CD4-positive, alpha-beta memory T cell (primary cell): Measurements from ENCODE around the gene HDHD3. TPM values are rescaled to one million over a fixed set of nuclear protein-coding genes. Genes with fewer than 3 reads are reported as not detected.
"Not testable (repeated sequence)": the region's sequence is repeated elsewhere in the genome, so short reads cannot be mapped to it uniquely, and the experiment has no call there.

Experiments used
- CTCF ChIA-PET: fragments of 350-600 bp; sonication (Branson Sonifier 250); formaldehyde crosslinking; loops from one replicate; lab custom pipeline; 2021; ENCODE audit warnings: inconsistent platforms; ENCODE audit not compliant: partially characterized antibody; lab: Charles Lee
- POLR2A ChIA-PET: fragments of 350-600 bp; sonication (Branson Sonifier 250); formaldehyde crosslinking; loops from one replicate; lab custom pipeline; 2021; ENCODE audit not compliant: partially characterized antibody; lab: Charles Lee
- DNase-seq, 5 donors: peaks; one replicate each; pipeline versions ENCODE4 v3.0.0 to v3.0.0-alpha.2; 2020 to 2022; ENCODE audit warnings: mixed read lengths in 1 of 5
- H3K27ac ChIP-seq: one replicate; pipeline ENCODE4 v1.7.0; 2013; ENCODE audit warnings: low read depth, low read length
- H3K27me3 ChIP-seq: 2 replicates; pipeline ENCODE4 v1.7.0; 2013; ENCODE audit warnings: mild to moderate bottlenecking, low read length, moderate library complexity; ENCODE audit not compliant: insufficient read depth
- H3K36me3 ChIP-seq: 2 replicates; pipeline ENCODE4 v1.7.0; 2013; ENCODE audit warnings: mild to moderate bottlenecking, low read length, moderate library complexity; ENCODE audit not compliant: insufficient read depth
- H3K4me1 ChIP-seq: 2 replicates; pipeline ENCODE4 v1.7.0; 2013; ENCODE audit warnings: mild to moderate bottlenecking, low read length, moderate library complexity; ENCODE audit not compliant: insufficient read depth
- H3K4me3 ChIP-seq, 2 donors: one replicate each; pipeline ENCODE4 v1.7.0; 2013; ENCODE audit warnings: low read length in 2 of 2, mild to moderate bottlenecking in 1 of 2
- H3K9me3 ChIP-seq, 2 donors: one replicate each; pipeline ENCODE4 v1.7.0; 2013; ENCODE audit warnings: low read length in 2 of 2, control low read depth in 1 of 2; ENCODE audit not compliant: control insufficient read depth in 1 of 2
- H3K27ac Mint-ChIP-seq, 7 donors: one replicate each; pipeline ENCODE4 v1.8.0; 2020 to 2021; ENCODE audit warnings: mixed read lengths in 7 of 7, mild to moderate bottlenecking in 6 of 7, inconsistent platforms in 3 of 7, moderate library complexity in 3 of 7
- H3K27me3 Mint-ChIP-seq, 2 donors: one replicate each; pipeline ENCODE4 v1.8.0; 2020 to 2021; ENCODE audit warnings: mixed read lengths in 2 of 2
- H3K36me3 Mint-ChIP-seq, 2 donors: one replicate each; pipeline ENCODE4 v1.8.0; 2020 to 2021; ENCODE audit warnings: mixed read lengths in 2 of 2, inconsistent platforms in 1 of 2, mild to moderate bottlenecking in 1 of 2
- H3K4me1 Mint-ChIP-seq, 4 donors: one replicate each; pipeline ENCODE4 v1.8.0; 2020 to 2021; ENCODE audit warnings: mixed read lengths in 4 of 4, mild to moderate bottlenecking in 1 of 4
- H3K4me3 Mint-ChIP-seq, 8 donors: one replicate each; pipeline ENCODE4 v1.8.0; 2020 to 2021; ENCODE audit warnings: mixed read lengths in 8 of 8, mild to moderate bottlenecking in 7 of 8, moderate library complexity in 6 of 8, inconsistent platforms in 3 of 8
- H3K9me3 Mint-ChIP-seq, 8 donors: one replicate each; pipeline ENCODE4 v1.8.0; 2020 to 2021; ENCODE audit warnings: mixed read lengths in 8 of 8, mild to moderate bottlenecking in 5 of 8, inconsistent platforms in 3 of 8, moderate library complexity in 1 of 8
- intact Hi-C: fragments of 100-400 bp; cut with micrococcal nuclease; formaldehyde crosslinking; loops from one replicate; pipeline ENCODE4 v1.15.1; 2023
- polyA plus RNA-seq, 2 donors: library from polyadenylated mRNA; unstranded; fragments of 300-500 nt; fragmentation: Illumina TruSeq; gene quantifications; one replicate each; pipeline ENCODE4 v1.2.3, GENCODE V29; 2021
- total RNA-seq, 2 experiments: library from RNA; stranded (reverse); gene quantifications; one replicate each; pipeline ENCODE4 v1.2.3, GENCODE V29; 2021

Gene HDHD3
- total and polyA plus RNA-seq, 4 experiments from 2014 or later = 29.9 to 52.3 (median 36.8) TPM

DNA sequence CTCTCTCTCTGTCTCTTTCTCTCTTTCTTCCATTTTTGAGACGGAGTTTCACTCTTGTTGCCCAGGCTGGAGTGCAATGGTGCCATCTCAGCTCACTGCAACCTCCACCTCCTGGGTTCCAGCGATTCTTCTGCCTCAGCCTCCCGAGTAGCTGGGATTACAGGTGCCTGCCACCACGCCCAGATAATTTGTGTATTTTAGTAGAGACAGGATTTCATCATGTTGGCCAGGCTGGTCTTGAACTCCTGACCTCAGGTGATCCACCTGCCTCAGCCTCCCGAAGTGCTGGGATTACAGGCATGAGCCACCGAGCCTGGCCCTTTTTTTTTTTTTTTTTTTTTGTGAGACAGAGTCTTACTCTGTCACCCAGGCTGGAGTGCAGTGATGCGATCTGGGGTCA lies 4.7 kb upstream of the HDHD3 start:
- H3K9me3 ChIP-seq, H3K27me3 ChIP-seq, H3K36me3 ChIP-seq, H3K36me3 Mint-ChIP-seq, intact Hi-C loops, H3K27ac ChIP-seq, H3K4me1 ChIP-seq, H3K9me3 Mint-ChIP-seq, H3K27me3 Mint-ChIP-seq, H3K4me3 ChIP-seq, DNase-seq, CTCF ChIA-PET, H3K4me3 Mint-ChIP-seq, POLR2A ChIA-PET: not testable (repeated sequence)
- peak overlapping the region in 2 of 7 donors; percentile 47 to 66 for H3K27ac Mint-ChIP-seq
- peaks cover 4 to 11% (median 5%) of the 10 kb centered on the region in 4 donors for H3K4me1 Mint-ChIP-seq

DNA sequence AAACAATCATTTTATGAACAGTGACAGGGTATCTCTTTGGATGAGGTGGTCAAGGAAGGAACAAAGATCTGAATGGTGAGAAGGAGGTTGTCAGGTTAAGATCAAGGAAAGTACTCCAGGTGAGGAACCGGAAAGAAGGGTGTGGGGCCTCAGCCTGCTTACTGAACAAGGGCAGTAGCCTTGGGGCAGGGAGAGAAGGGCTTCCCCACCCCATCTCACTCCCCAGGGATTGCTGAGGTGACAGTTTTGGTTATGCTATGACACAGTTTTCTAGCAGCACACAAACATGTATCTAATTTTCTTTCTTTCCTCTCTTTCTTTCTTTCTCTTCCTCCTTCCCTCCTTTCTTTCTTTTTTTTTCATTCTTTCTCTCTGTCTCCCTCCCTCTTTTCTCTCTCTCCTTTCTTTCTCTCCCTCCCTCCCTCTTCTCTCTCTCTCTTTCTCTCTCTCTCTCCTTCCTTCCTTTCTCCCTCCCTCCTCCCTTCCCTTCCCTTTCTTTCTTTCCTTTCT lies 4.1 kb upstream of the HDHD3 start:
- Histone ChIP-seq H3K27me3 (no peaks in the 10 kb centered on the region), H3K27ac (no peak overlapping the region), H3K4me3 (no peak overlapping the region), H3K4me1 (peaks cover 4% of the 10 kb centered on the region), H3K9me3 (no peaks in the 10 kb centered on the region), H3K36me3 (no peaks in the 10 kb centered on the region)
- peak overlapping the region in 5 of 7 donors; percentile 9 to 63 (median 53) for H3K27ac Mint-ChIP-seq
- CTCF ChIA-PET = no interaction called here
- no peaks in the 10 kb centered on the region for H3K27me3 Mint-ChIP-seq
- no peaks in the 10 kb centered on the region for H3K9me3 Mint-ChIP-seq
- H3K36me3 Mint-ChIP-seq = no peaks in the 10 kb centered on the region
- no peak overlapping the region for H3K4me3 Mint-ChIP-seq
- peaks cover 4 to 11% (median 7%) of the 10 kb centered on the region in 4 donors for H3K4me1 Mint-ChIP-seq
- POLR2A ChIA-PET = no interaction called here
- intact Hi-C loops = no loop called here
- DNase-seq = no peak

DNA sequence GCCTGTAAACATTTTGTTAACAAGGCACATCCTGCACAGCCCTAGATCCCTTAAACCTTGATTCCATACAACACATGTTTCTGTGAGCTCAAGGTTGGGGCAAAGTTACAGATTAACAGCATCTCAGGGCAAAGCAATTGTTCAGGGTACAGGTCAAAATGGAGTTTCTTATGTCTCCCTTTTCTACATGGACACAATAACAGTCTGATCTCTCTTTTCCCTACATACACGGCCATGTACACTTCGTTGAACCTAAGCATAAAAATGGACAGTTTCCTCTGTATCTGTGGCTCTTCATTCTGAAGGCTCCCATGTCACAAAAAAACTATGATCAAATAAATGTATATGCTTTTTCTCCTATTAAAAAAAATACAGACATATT lies 3.0 kb upstream of the HDHD3 start:
- DNase-seq, H3K9me3 ChIP-seq, H3K4me3 ChIP-seq, POLR2A ChIA-PET, CTCF ChIA-PET, H3K27ac ChIP-seq, H3K27me3 ChIP-seq, H3K36me3 ChIP-seq, H3K36me3 Mint-ChIP-seq, H3K27me3 Mint-ChIP-seq, H3K9me3 Mint-ChIP-seq: not testable (repeated sequence)
- H3K4me1 ChIP-seq = peaks cover 13% of the 10 kb centered on the region
- peak overlapping the region in 1 of 8 donors; percentile 40 for H3K4me3 Mint-ChIP-seq
- H3K27ac Mint-ChIP-seq = peak overlapping the region in 1 of 7 donors; percentile 32
- intact Hi-C loops = loop anchor here (10.0 kb wide), 1 partner anchor 155 kb away; the partner anchor contains the start of genes FKBP15 and SLC31A1
- H3K4me1 Mint-ChIP-seq = peaks cover 11 to 22% (median 16%) of the 10 kb centered on the region in 4 donors

DNA sequence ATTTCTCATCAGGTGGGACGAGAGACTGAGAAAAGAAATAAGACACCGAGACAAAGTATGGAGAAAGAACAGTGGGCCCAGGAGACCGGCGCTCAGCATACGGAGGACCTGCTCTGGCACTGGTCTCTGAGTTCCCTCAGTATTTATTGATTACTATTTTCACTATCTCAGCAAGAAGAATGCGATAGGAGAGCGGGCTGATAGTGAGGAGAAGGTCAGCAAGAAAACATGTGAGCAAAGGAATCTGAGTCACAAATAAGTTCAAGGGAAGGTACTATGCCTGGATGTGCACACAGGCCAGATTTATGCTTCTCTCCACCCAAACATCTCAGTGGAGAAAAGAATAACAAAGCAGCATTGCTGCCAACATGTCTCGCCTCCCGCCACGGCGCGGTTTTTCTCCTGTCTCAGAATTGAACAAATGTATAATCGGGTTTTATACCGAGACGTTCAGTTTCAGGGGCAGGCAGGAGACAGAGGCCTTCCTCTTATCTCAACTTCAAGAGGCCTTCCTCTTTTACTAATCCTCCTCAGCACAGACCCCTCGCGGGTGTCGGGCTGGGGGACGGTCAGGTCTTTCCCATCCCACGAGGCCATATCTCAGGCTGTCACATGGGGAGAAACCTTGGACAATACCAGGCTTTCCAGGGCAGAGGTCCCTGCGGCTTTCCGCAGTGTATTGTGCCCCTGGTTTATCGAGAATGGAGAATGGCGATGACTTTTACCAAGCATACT lies 2.5 kb upstream of the HDHD3 start:
- H3K4me3 ChIP-seq, H3K9me3 Mint-ChIP-seq, POLR2A ChIA-PET, H3K27me3 ChIP-seq, H3K9me3 ChIP-seq, H3K27ac ChIP-seq, DNase-seq, H3K36me3 Mint-ChIP-seq, H3K4me3 Mint-ChIP-seq, H3K27me3 Mint-ChIP-seq, CTCF ChIA-PET, H3K36me3 ChIP-seq: not testable (repeated sequence)
- peaks cover 12 to 23% (median 17%) of the 10 kb centered on the region in 4 donors for H3K4me1 Mint-ChIP-seq
- intact Hi-C loops = loop anchor here (10.0 kb wide), 1 partner anchor 154 kb away; the partner anchor contains the start of genes FKBP15 and SLC31A1
- peak overlapping the region in 4 of 7 donors; percentile 37 to 52 (median 41) for H3K27ac Mint-ChIP-seq
- H3K4me1 ChIP-seq = peaks cover 13% of the 10 kb centered on the region

DNA sequence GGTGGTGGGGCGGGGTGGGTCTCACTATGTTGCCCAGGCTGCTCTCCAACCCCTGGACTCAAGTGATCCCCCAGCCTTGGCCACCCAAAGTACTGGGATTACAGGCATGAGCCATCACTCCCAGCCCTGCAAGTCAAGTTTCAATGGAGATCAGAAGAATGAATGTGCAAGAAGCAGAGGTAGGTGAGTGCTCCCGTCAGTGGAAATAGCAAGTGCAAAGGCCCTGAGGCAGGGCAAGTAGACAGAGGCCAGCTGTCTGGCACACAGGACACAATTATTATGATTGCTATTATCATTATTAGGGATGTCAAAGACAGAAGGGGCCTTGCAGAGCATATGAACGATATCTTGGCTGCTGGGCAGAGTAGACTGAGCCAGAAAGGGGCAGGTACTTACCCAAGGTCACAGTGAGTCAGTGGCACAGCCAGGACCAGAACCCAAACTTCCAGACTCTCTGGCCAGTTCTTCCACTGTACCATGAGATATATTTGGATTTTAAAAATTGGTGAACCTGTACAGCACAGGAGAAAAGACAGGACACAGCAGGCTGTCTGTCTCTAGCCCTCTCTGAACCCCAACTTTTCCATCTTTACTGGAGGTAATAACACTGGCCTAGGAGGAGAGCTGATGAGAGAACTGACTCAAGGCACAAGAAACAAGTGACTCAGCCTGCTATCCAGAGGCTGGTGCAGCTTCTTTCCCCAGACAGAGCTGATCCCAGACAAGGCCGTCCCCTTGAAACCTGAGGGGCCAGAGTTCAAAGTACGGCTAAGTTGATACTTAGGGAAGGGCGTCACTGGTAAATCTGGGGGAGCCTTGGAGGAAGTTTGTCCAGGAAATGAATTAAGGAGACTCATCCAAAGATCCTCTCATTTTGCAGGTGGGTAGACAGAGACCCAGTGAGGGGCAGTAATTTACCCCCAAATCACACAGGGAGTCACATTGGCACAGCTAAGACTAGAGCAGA lies 1.4 kb downstream of the HDHD3 start:
- Mint-ChIP-seq H3K36me3 (peaks cover 3 to 16% of the 10 kb centered on the region in 2 donors), H3K27me3 (no peaks in the 10 kb centered on the region), H3K4me3 (peak overlapping the region; percentile 79 to 91 (median 86)), H3K9me3 (no peaks in the 10 kb centered on the region), H3K27ac (peak overlapping the region; percentile 64 to 91 (median 76)), H3K4me1 (peaks cover 8 to 23% (median 13%) of the 10 kb centered on the region in 4 donors)
- intact Hi-C loops = loop anchor here (1.0 to 10.0 kb wide), 3 partner anchors 35 to 151 kb away; partner anchors contain the start of genes C9orf43, FKBP15, POLE3 and SLC31A1
- Histone ChIP-seq H3K4me1 (peaks cover 13% of the 10 kb centered on the region), H3K36me3 (peaks cover 16% of the 10 kb centered on the region), H3K4me3 (peak overlapping the region; percentile 27 to 92), H3K27ac (no peak overlapping the region), H3K27me3 (no peaks in the 10 kb centered on the region), H3K9me3 (no peaks in the 10 kb centered on the region)
- CTCF ChIA-PET = interaction anchor here (0.7 to 1.9 kb wide), 4 partner anchors 10 to 128 kb away, joined by 3 to 7 read pairs (median 4); partner anchors contain the start of gene ALAD
- no peak for DNase-seq
- POLR2A ChIA-PET = interaction anchor here (0.6 to 2.3 kb wide), 6 partner anchors 11 to 100 kb away, joined by 3 to 18 read pairs (median 9); partner anchors contain the start of genes C9orf43, CDC26, POLE3 and PRPF4

DNA sequence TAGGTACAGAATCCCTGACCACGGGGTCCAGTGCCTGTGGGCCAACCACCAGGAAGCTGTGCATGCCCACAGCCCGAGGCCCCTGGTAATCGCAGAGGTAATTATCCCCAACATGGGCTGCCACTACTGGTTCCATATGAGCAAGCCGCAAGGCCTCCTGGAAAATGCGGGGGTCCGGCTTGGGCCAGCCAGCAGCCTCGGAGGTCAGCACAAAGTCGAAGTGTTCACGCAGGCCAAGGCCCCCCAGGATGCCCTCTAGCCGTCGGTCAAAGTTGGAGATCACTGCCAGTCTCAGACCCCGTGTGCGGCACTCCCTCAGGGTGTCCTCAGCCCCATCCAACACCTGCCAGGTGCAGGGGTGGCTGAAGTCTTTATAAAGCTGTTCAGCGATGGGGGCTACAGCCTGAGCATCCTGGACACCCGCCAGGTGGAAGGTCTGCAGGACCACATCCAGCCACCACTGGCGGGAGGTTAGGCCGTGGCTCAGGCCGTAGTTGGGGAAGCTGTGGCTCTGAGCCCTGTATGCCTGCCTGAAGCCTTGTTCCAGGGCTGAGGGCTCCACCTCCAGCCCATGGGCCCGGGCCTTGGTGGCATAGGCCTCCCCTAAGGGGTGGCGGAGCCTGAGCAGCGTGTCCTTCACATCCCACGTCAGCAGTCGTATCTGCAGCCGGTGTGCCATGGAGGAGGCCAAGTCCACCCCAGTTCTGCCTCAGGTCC lies 3.0 kb downstream of the HDHD3 start:
- POLR2A ChIA-PET = no interaction called here
- Histone ChIP-seq H3K36me3 (peaks cover 16% of the 10 kb centered on the region), H3K4me1 (peaks cover 13% of the 10 kb centered on the region), H3K9me3 (no peaks in the 10 kb centered on the region), H3K27ac (no peak overlapping the region), H3K27me3 (no peaks in the 10 kb centered on the region), H3K4me3 (no peak overlapping the region)
- no peak for DNase-seq
- Mint-ChIP-seq H3K9me3 (no peaks in the 10 kb centered on the region), H3K4me1 (peaks cover 8 to 21% (median 13%) of the 10 kb centered on the region in 4 donors), H3K36me3 (peaks cover 3 to 16% of the 10 kb centered on the region in 2 donors), H3K4me3 (no peak overlapping the region), H3K27ac (peak overlapping the region in 2 of 7 donors; percentile 20 to 66), H3K27me3 (no peaks in the 10 kb centered on the region)
- CTCF ChIA-PET = interaction anchor here (0.6 to 1.2 kb wide), 3 partner anchors 27 to 973 kb away, joined by 3 to 4 read pairs (median 3); partner anchors contain the start of gene ALAD
- intact Hi-C loops = loop anchor here (10.0 kb wide), 1 partner anchor 149 kb away; the partner anchor contains the start of genes FKBP15 and SLC31A1
